ENCODE results near the gene NHSL2. TPM values are rescaled to one million over a fixed set of nuclear protein-coding genes. Genes with fewer than 3 reads are reported as not detected.

NHSL2 gene
- total RNA-seq, 1 donor from 2014 or later: 13.0 TPM

DNA sequence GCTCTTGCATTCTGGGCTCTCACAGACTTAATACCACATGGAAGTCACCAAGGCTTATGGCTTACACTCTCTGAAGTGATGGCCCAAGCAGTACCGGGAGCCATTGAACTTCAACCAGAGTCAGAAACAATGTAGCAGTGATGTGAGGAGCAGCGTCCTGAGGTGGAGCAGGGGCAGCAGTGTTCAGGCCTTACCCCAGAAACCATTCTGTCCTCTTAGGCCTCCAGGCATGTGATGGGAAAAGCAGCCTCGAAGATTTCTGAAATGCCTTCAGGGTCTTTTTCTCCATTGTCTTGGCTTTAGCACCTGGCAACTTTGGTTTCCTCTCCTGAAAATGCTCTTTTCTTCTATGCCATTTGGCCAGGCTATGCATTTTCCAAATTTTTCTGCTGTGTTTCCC lies 248.1 kb downstream of the NHSL2 start:
- no peaks in the 10 kb centered on the region for H3K4me1 ChIP-seq (ENCODE audit: insufficient read depth, low read length)
- no peaks in the 10 kb centered on the region for H4K20me1 ChIP-seq (ENCODE audit: insufficient read depth, low read length)
- Mint-ChIP-seq H3K9me3 (ENCODE audit: unreplicated experiment) (peaks cover 13% of the 10 kb centered on the region), H3K4me1 (ENCODE audit: low read depth, unreplicated experiment) (no peaks in the 10 kb centered on the region), H3K36me3 (ENCODE audit: low read depth, unreplicated experiment) (peaks cover 3% of the 10 kb centered on the region), H3K27me3 (ENCODE audit: low read depth, unreplicated experiment) (no peaks in the 10 kb centered on the region), H3K27ac (ENCODE audit: unreplicated experiment) (no peak overlapping the region), H3K4me3 (ENCODE audit: unreplicated experiment) (no peak overlapping the region)
- H2AFZ ChIP-seq (ENCODE audit: low read depth, low read length): no peak overlapping the region
- H3K9ac ChIP-seq (ENCODE audit: low read length): no peak overlapping the region
- H3K27ac ChIP-seq (ENCODE audit: low read depth, low read length): no peak overlapping the region
- H3K27me3 ChIP-seq (ENCODE audit: insufficient read depth, low read length): no peaks in the 10 kb centered on the region
- no peak overlapping the region for H3K4me3 ChIP-seq (ENCODE audit: insufficient read depth, low read depth, low read length)
- no peak for DNase-seq (ENCODE audit: low read depth)
- no peak overlapping the region for H3K4me2 ChIP-seq (ENCODE audit: low read length)
- H3K36me3 ChIP-seq (ENCODE audit: insufficient read depth, low read length): no peaks in the 10 kb centered on the region
- peak; percentile 26 for FAIRE-seq
- no peak for TF ChIP-seq EZH2 (IDR thresholded peaks at IDR 0.05; ENCODE audit: insufficient read depth, low read length)
- TF ChIP-seq, protein P1, sequence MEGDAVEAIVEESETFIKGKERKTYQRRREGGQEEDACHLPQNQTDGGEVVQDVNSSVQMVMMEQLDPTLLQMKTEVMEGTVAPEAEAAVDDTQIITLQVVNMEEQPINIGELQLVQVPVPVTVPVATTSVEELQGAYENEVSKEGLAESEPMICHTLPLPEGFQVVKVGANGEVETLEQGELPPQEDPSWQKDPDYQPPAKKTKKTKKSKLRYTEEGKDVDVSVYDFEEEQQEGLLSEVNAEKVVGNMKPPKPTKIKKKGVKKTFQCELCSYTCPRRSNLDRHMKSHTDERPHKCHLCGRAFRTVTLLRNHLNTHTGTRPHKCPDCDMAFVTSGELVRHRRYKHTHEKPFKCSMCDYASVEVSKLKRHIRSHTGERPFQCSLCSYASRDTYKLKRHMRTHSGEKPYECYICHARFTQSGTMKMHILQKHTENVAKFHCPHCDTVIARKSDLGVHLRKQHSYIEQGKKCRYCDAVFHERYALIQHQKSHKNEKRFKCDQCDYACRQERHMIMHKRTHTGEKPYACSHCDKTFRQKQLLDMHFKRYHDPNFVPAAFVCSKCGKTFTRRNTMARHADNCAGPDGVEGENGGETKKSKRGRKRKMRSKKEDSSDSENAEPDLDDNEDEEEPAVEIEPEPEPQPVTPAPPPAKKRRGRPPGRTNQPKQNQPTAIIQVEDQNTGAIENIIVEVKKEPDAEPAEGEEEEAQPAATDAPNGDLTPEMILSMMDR (IDR thresholded peaks at IDR 0.05; ENCODE audit: insufficient read depth, low read depth, low read length): no peak
- no peaks in the 10 kb centered on the region for H3K9me3 ChIP-seq (ENCODE audit: insufficient read depth, low read depth, low read length)
- H3K79me2 ChIP-seq (ENCODE audit: insufficient read depth, low read length): no peaks in the 10 kb centered on the region

DNA sequence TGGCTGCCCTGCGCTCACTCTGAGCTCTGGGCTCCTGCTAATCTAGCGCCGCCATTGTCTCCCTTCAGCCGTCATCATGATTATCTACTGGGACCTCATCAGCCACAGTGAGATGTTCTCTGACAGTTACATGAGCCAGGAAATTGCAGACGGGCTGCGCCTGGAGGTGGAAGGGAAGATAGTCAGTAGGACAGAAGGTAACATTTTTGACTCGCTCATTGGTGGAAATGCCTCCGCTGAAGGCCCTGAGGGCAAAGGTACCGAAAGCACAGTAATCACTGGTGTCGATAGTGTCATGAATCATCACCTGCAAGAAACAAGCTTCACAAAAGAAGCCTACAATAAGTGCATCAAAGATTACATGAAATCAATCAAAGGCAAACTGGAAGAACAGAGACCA lies 249.1 kb downstream of the NHSL2 start:
- Histone ChIP-seq H3K79me2 (ENCODE audit: insufficient read depth, low read length) (no peaks in the 10 kb centered on the region), H3K36me3 (ENCODE audit: insufficient read depth, low read length) (no peaks in the 10 kb centered on the region), H3K27me3 (ENCODE audit: insufficient read depth, low read length) (no peaks in the 10 kb centered on the region), H4K20me1 (ENCODE audit: insufficient read depth, low read length) (no peaks in the 10 kb centered on the region), H3K4me2 (ENCODE audit: low read length) (no peak overlapping the region), H3K9ac (ENCODE audit: low read length) (no peak overlapping the region), H2AFZ (ENCODE audit: low read depth, low read length) (no peak overlapping the region), H3K9me3 (ENCODE audit: insufficient read depth, low read depth, low read length) (no peaks in the 10 kb centered on the region), H3K4me1 (ENCODE audit: insufficient read depth, low read length) (no peaks in the 10 kb centered on the region), H3K4me3 (ENCODE audit: insufficient read depth, low read depth, low read length) (no peak overlapping the region), H3K27ac (ENCODE audit: low read depth, low read length) (no peak overlapping the region)
- no peak for TF ChIP-seq EZH2 (IDR thresholded peaks at IDR 0.05; ENCODE audit: insufficient read depth, low read length)
- TF ChIP-seq, protein P1 (IDR thresholded peaks at IDR 0.05; ENCODE audit: insufficient read depth, low read depth, low read length): no peak
- Mint-ChIP-seq H3K27me3 (ENCODE audit: low read depth, unreplicated experiment) (no peaks in the 10 kb centered on the region), H3K4me1 (ENCODE audit: low read depth, unreplicated experiment) (no peaks in the 10 kb centered on the region), H3K27ac (ENCODE audit: unreplicated experiment) (no peak overlapping the region), H3K9me3 (ENCODE audit: unreplicated experiment) (peaks cover 13% of the 10 kb centered on the region), H3K36me3 (ENCODE audit: low read depth, unreplicated experiment) (peaks cover 3% of the 10 kb centered on the region), H3K4me3 (ENCODE audit: unreplicated experiment) (no peak overlapping the region)
- FAIRE-seq (no peak), DNase-seq (ENCODE audit: low read depth) (no peak)

DNA sequence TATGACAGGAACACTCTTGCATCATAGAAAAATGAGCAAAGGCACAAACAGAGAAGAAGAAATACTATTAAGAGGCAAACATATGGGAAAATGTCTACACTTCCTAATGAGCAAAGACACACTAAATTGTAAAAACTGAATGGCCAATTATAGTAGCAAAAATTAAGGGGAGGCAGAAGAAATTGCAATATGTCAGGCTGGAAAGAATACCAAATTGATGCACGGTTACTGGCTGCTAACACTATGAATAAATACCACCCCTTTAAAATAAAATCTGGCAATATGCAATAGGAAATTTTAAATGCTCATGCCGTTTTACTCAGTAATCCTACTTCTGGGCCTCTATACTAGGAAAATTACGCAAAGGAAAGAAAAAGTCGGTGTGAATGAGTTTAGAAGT lies 254.9 kb downstream of the NHSL2 start:
- Histone ChIP-seq H3K9me3 (ENCODE audit: insufficient read depth, low read depth, low read length) (no peaks in the 10 kb centered on the region), H3K27ac (ENCODE audit: low read depth, low read length) (no peak overlapping the region), H3K79me2 (ENCODE audit: insufficient read depth, low read length) (no peaks in the 10 kb centered on the region), H3K27me3 (ENCODE audit: insufficient read depth, low read length) (no peaks in the 10 kb centered on the region), H2AFZ (ENCODE audit: low read depth, low read length) (no peak overlapping the region), H3K9ac (ENCODE audit: low read length) (no peak overlapping the region), H3K4me1 (ENCODE audit: insufficient read depth, low read length) (no peaks in the 10 kb centered on the region), H3K36me3 (ENCODE audit: insufficient read depth, low read length) (no peaks in the 10 kb centered on the region), H4K20me1 (ENCODE audit: insufficient read depth, low read length) (no peaks in the 10 kb centered on the region), H3K4me2 (ENCODE audit: low read length) (no peak overlapping the region), H3K4me3 (ENCODE audit: insufficient read depth, low read depth, low read length) (no peak overlapping the region)
- Mint-ChIP-seq H3K9me3 (ENCODE audit: unreplicated experiment) (peaks cover 3% of the 10 kb centered on the region), H3K27ac (ENCODE audit: unreplicated experiment) (no peak overlapping the region), H3K4me1 (ENCODE audit: low read depth, unreplicated experiment) (no peaks in the 10 kb centered on the region), H3K4me3 (ENCODE audit: unreplicated experiment) (no peak overlapping the region), H3K27me3 (ENCODE audit: low read depth, unreplicated experiment) (peaks cover 4% of the 10 kb centered on the region), H3K36me3 (ENCODE audit: low read depth, unreplicated experiment) (no peaks in the 10 kb centered on the region)
- FAIRE-seq (no peak), DNase-seq (ENCODE audit: low read depth) (no peak)
- TF ChIP-seq EZH2 (IDR thresholded peaks at IDR 0.05; ENCODE audit: insufficient read depth, low read length): no peak
- TF ChIP-seq, protein P1 (IDR thresholded peaks at IDR 0.05; ENCODE audit: insufficient read depth, low read depth, low read length): no peak
